PC-9 (cell line): Measurements from ENCODE around the gene ATP8A1. TPM values are rescaled to one million over a fixed set of nuclear protein-coding genes. Genes with fewer than 3 reads are reported as not detected.
A peak's percentile ranks its signal among the peaks of the same experiment; 100 is the strongest.
"Not testable (repeated sequence)": the region's sequence is repeated elsewhere in the genome, so short reads cannot be mapped to it uniquely, and the experiment has no call there.

ENCODE experiments used
- BruUV-seq: library from RNA; stranded (reverse); fragments of 400-500 nt; replicated peaks from 2 replicates; lab custom pipeline; 2021; lab: Mats Ljungman, UMichigan
- CTCF ChIA-PET: fragments of 300-600 bp; sonication (Branson Sonifier 250); formaldehyde crosslinking; loops from one replicate; lab custom pipeline; 2022; ENCODE audit warnings: antibody characterized with exemption; lab: Charles Lee
- POLR2A ChIA-PET: fragments of 300-600 bp; sonication (Branson Sonifier 250); formaldehyde crosslinking; loops from one replicate; lab custom pipeline; 2022; ENCODE audit warnings: antibody characterized with exemption; ENCODE audit not compliant: unreplicated experiment; lab: Charles Lee
- DNase-seq, 2 experiments: peaks; one replicate each; pipeline versions ENCODE4 v3.0.0 to v3.0.0-alpha.2; 2015 to 2022; ENCODE audit warnings: mixed read lengths in 1 of 2
- H2AFZ ChIP-seq: fragments of 200-600 bp; sonication (generic); 2 replicates; pipeline ENCODE4 v1.8.1; 2017; ENCODE audit warnings: antibody characterized with exemption
- H3F3A ChIP-seq: fragments of 200-600 bp; sonication (generic); 2 replicates; pipeline ENCODE4 v1.8.1; 2017; ENCODE audit warnings: antibody characterized with exemption, mild to moderate bottlenecking, low read depth; ENCODE audit not compliant: insufficient read depth
- H3K27ac ChIP-seq: fragments of 200-600 bp; sonication (generic); 2 replicates; pipeline ENCODE4 v1.6.1; 2016; ENCODE audit warnings: mixed run types
- H3K27me3 ChIP-seq: fragments of 200-600 bp; sonication (generic); 2 replicates; pipeline ENCODE4 v1.6.1; 2016; ENCODE audit warnings: low read depth, mixed run types; ENCODE audit not compliant: insufficient read depth
- H3K36me3 ChIP-seq: fragments of 200-600 bp; sonication (generic); 2 replicates; pipeline ENCODE4 v1.6.1; 2016; ENCODE audit warnings: low read depth, mixed run types
- H3K4me1 ChIP-seq: fragments of 200-600 bp; sonication (generic); replicated peaks from 2 replicates; pipeline ENCODE4 v1.6.1; 2016; ENCODE audit warnings: mixed run types; ENCODE audit not compliant: insufficient read depth
- H3K4me2 ChIP-seq: fragments of 200-600 bp; sonication (generic); 2 replicates; pipeline ENCODE4 v1.6.1; 2017; ENCODE audit warnings: mixed run types
- H3K4me3 ChIP-seq: fragments of 200-600 bp; sonication (generic); 2 replicates; pipeline ENCODE4 v1.6.1; 2016; ENCODE audit warnings: mixed run types
- H3K79me2 ChIP-seq: fragments of 200-600 bp; sonication (generic); 2 replicates; pipeline ENCODE4 v1.6.1; 2017; ENCODE audit warnings: low read depth, mixed run types
- H3K9me2 ChIP-seq: fragments of 200-600 bp; sonication (generic); 2 replicates; pipeline ENCODE4 v1.8.1; 2017; ENCODE audit warnings: mild to moderate bottlenecking; ENCODE audit not compliant: insufficient read depth
- H3K9me3 ChIP-seq: fragments of 200-600 bp; sonication (generic); 2 replicates; pipeline ENCODE4 v1.8.1; 2016; ENCODE audit warnings: low read depth; ENCODE audit not compliant: insufficient read depth
- H4K20me1 ChIP-seq: fragments of 200-600 bp; sonication (generic); 2 replicates; pipeline ENCODE4 v1.8.1; 2017; ENCODE audit not compliant: insufficient read depth
- EZH2 ChIP-seq: fragments of 200-600 bp; sonication (generic); IDR thresholded peaks from 2 replicates; pipeline ENCODE4 v1.8.0; 2017; ENCODE audit warnings: antibody characterized with exemption, low read depth
- intact Hi-C: fragments of 100-400 bp; cut with micrococcal nuclease; formaldehyde crosslinking; loops from one replicate; pipeline ENCODE4 v1.10.0; 2022; ENCODE audit not compliant: unreplicated experiment
- total RNA-seq: library from RNA; stranded (reverse); gene quantifications from 2 replicates; pipeline ENCODE4 v1.2.3, GENCODE V29; 2021
- TF ChIP-seq, protein P1 (sequence below): fragments of 200-600 bp; sonication (generic); conservative IDR thresholded peaks from 2 replicates; pipeline ENCODE4 v1.6.1; 2017; ENCODE audit warnings: mixed run types, antibody characterized with exemption, mild to moderate bottlenecking, moderate library complexity

The ATP8A1 gene
- total RNA-seq, 1 experiment from 2014 or later = not detected

DNA sequence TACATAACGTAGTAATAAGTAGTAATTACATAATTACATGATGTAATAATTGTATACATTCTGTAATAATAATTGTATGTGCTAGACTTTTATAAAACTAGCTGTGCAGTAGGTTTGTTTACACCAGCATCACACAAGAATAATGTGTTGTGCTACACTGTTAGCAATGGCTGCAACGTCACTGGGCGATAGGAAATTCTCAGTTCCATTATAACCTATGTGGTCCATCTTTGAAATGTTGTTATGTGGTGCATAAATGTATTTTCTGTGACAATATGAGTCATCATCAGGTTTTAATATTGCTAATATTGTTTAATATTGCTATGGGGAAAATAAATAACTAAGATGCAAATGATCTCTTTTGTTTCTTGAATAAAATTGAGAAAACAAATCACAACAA, 46.0 kb upstream of the ATP8A1 start:
- POLR2A ChIA-PET = no interaction called here
- Histone ChIP-seq H3K4me1 (no peaks in the 10 kb centered on the region), H3K27ac (no peak overlapping the region), H4K20me1 (no peaks in the 10 kb centered on the region), H3K27me3 (no peaks in the 10 kb centered on the region), H3K4me2 (no peak overlapping the region), H3K9me3 (no peaks in the 10 kb centered on the region), H3K4me3 (no peak overlapping the region), H3K36me3 (no peaks in the 10 kb centered on the region), H3F3A (no peaks in the 10 kb centered on the region), H3K79me2 (no peaks in the 10 kb centered on the region), H2AFZ (no peak overlapping the region), H3K9me2 (no peaks in the 10 kb centered on the region)
- BruUV-seq = no TSS peak
- TF ChIP-seq, protein P1, sequence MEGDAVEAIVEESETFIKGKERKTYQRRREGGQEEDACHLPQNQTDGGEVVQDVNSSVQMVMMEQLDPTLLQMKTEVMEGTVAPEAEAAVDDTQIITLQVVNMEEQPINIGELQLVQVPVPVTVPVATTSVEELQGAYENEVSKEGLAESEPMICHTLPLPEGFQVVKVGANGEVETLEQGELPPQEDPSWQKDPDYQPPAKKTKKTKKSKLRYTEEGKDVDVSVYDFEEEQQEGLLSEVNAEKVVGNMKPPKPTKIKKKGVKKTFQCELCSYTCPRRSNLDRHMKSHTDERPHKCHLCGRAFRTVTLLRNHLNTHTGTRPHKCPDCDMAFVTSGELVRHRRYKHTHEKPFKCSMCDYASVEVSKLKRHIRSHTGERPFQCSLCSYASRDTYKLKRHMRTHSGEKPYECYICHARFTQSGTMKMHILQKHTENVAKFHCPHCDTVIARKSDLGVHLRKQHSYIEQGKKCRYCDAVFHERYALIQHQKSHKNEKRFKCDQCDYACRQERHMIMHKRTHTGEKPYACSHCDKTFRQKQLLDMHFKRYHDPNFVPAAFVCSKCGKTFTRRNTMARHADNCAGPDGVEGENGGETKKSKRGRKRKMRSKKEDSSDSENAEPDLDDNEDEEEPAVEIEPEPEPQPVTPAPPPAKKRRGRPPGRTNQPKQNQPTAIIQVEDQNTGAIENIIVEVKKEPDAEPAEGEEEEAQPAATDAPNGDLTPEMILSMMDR = no peak
- no peak for TF ChIP-seq EZH2
- CTCF ChIA-PET = no interaction called here
- no peak for DNase-seq
- intact Hi-C loops = no loop called here

DNA sequence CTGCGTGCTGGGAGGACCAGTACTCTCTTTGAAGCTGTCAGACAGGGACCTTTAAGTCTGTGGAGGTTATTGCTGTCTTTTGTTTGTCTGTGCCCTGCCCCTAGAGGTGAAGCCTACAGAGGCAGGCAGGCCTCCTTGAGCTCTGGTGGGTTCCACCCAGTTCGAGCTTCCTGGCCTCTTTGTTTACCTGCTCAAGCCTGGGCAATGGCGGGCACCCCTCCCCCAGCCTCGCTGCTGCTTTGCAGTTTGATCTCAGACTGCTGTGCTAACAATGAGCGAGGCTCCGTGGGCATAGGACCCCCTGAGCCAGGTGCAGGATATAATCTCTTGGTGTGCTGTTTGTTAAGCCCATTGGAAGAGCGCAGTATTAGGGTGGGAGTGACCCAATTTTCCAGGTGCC, 44.9 kb upstream of the ATP8A1 start:
- POLR2A ChIA-PET, H3K36me3 ChIP-seq, CTCF ChIA-PET, H3K9me2 ChIP-seq, H3K9me3 ChIP-seq, H4K20me1 ChIP-seq, BruUV-seq, H3K79me2 ChIP-seq, H3K27ac ChIP-seq, H3K27me3 ChIP-seq, intact Hi-C loops, H3K4me1 ChIP-seq, H3F3A ChIP-seq, DNase-seq, H3K4me3 ChIP-seq: not testable (repeated sequence)
- Histone ChIP-seq H3K4me2 (peak overlapping the region; percentile 47; the same call in 1 of the 2 replicates), H2AFZ (peak overlapping the region; percentile 43; the same call in 1 of the 2 replicates)

DNA sequence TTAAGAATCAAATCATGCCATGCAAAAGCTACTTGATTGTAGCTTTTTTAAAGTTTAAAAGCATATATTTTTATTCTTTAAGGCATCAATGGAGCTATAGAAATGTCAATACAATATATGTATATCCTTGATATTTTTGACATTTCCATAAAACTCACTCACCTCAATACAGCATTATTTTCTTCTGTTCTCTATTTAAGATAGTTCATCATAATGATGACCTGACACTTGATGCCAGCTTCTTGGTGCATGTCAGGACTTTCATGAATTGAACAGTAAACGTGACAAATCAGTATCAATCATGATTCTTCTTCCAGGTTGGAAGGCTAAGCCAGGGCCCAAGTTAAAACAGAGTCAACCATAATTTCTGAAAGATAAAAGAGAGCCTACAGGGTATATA, 33.6 kb upstream of the ATP8A1 start:
- CTCF ChIA-PET = no interaction called here
- no peaks in the 10 kb centered on the region; the same call in 1 of the 2 replicates for H3K9me2 ChIP-seq
- POLR2A ChIA-PET = no interaction called here
- H4K20me1 ChIP-seq = no peaks in the 10 kb centered on the region
- H3K9me3 ChIP-seq = no peaks in the 10 kb centered on the region
- no peak overlapping the region for H3K4me3 ChIP-seq
- H3K27me3 ChIP-seq = no peaks in the 10 kb centered on the region
- TF ChIP-seq, protein P1 = no peak
- TF ChIP-seq EZH2 = no peak
- H3K79me2 ChIP-seq = no peaks in the 10 kb centered on the region
- no peak overlapping the region for H3K27ac ChIP-seq
- no peak for DNase-seq
- no peak overlapping the region for H2AFZ ChIP-seq
- no peaks in the 10 kb centered on the region for H3K36me3 ChIP-seq
- no peaks in the 10 kb centered on the region for H3F3A ChIP-seq
- BruUV-seq = no TSS peak
- no peak overlapping the region for H3K4me2 ChIP-seq
- intact Hi-C loops = no loop called here
- no peaks in the 10 kb centered on the region for H3K4me1 ChIP-seq

DNA sequence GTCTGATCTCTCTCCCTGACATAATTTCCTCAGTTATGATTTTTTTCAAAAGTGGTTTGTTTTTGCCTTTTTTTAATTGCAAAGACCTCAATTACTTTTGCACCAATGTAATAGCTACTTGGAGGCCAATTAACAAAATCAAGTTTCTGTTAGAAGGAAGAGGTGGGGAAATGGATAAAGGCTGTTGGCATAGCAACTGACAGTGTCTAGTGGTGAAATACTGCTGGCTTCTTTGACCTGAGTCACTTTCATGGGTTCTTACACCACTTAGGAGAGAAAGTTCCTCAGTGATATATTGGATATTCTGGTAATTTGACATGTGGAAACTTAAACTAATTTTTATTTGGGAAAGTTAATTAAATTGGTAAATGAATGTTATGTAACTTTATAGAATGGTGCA, 26.5 kb upstream of the ATP8A1 start:
- ChIA-PET CTCF (no interaction called here), POLR2A (no interaction called here)
- no peaks in the 10 kb centered on the region for H3K9me3 ChIP-seq
- no peak for DNase-seq
- no peaks in the 10 kb centered on the region for H3K27me3 ChIP-seq
- no peak overlapping the region for H3K4me3 ChIP-seq
- H3F3A ChIP-seq = no peaks in the 10 kb centered on the region
- H3K9me2 ChIP-seq = no peaks in the 10 kb centered on the region; the same call in 1 of the 2 replicates
- no peak overlapping the region for H3K27ac ChIP-seq
- no peak overlapping the region for H3K4me2 ChIP-seq
- H3K4me1 ChIP-seq = no peaks in the 10 kb centered on the region
- H3K79me2 ChIP-seq = no peaks in the 10 kb centered on the region
- intact Hi-C loops = no loop called here
- no TSS peak for BruUV-seq
- H3K36me3 ChIP-seq = no peaks in the 10 kb centered on the region
- TF ChIP-seq, protein P1 = no peak
- TF ChIP-seq EZH2 = no peak
- no peaks in the 10 kb centered on the region for H4K20me1 ChIP-seq
- H2AFZ ChIP-seq = no peak overlapping the region
